ENCODE data around the gene LOXL3. TPM values are rescaled to one million over a fixed set of nuclear protein-coding genes. Genes with fewer than 3 reads are reported as not detected.

Gene LOXL3
- total and polyA plus RNA-seq, 2 experiments from 2014 or later = 11.2 to 13.6 TPM

GRCh38 chr2:74537140-74537539 is 16.6 kb downstream of the LOXL3 start:
- H3K36me3 ChIP-seq (replicated peaks; ENCODE audit: insufficient read depth, low read depth) = no peaks in the 10 kb centered on the region
- H4K20me1 ChIP-seq (ENCODE audit: insufficient read depth, poor library complexity, severe bottlenecking) = no peaks in the 10 kb centered on the region
- H3K4me2 ChIP-seq = no peak overlapping the region
- no peak overlapping the region for H2AFZ ChIP-seq
- WGBS (ENCODE audit: low lambda C conversion rate, missing lambda C conversion rate) = 89% methylated on average over 4 of the region's 4 CpGs
- no peak overlapping the region for H3K27ac ChIP-seq
- no peaks in the 10 kb centered on the region for H3K79me2 ChIP-seq
- H3K4me1 ChIP-seq (ENCODE audit: insufficient read depth) = no peaks in the 10 kb centered on the region
- no peaks in the 10 kb centered on the region for H3K9me2 ChIP-seq (replicated peaks; ENCODE audit: insufficient read depth)
- H3K9me3 ChIP-seq (ENCODE audit: low read depth) = no peaks in the 10 kb centered on the region
- TF ChIP-seq EZH2phosphoT487 (IDR thresholded peaks at IDR 0.05; ENCODE audit: low read depth, severe bottlenecking, unreplicated experiment) (no peak), CTCF (IDR thresholded peaks at IDR 0.05; ENCODE audit: poor library complexity) (no peak), EZH2 (IDR thresholded peaks at IDR 0.05; ENCODE audit: borderline replicate concordance) (no peak)
- no peak for DNase-seq (ENCODE audit: low spot score)
- H3K4me3 ChIP-seq = no peak overlapping the region
- no peaks in the 10 kb centered on the region for H3K27me3 ChIP-seq

- Histone ChIP-seq H4K20me1 (ENCODE audit: insufficient read depth, poor library complexity, severe bottlenecking) (no peaks in the 10 kb centered on the region), H3K9me3 (ENCODE audit: low read depth) (no peaks in the 10 kb centered on the region), H3K9me2 (replicated peaks; ENCODE audit: insufficient read depth) (no peaks in the 10 kb centered on the region), H3K4me2 (no peak overlapping the region), H3K4me1 (ENCODE audit: insufficient read depth) (no peaks in the 10 kb centered on the region), H3K27ac (no peak overlapping the region), H3K27me3 (no peaks in the 10 kb centered on the region), H3K79me2 (peaks cover under 1% of the 10 kb centered on the region), H2AFZ (no peak overlapping the region), H3K36me3 (replicated peaks; ENCODE audit: insufficient read depth, low read depth) (no peaks in the 10 kb centered on the region), H3K4me3 (no peak overlapping the region)
- no peak for DNase-seq (ENCODE audit: low spot score)
- 90% methylated on average over 23 of the region's 23 CpGs for WGBS (ENCODE audit: low lambda C conversion rate, missing lambda C conversion rate)
- TF ChIP-seq EZH2 (IDR thresholded peaks at IDR 0.05; ENCODE audit: borderline replicate concordance) = no peak
- no peak for TF ChIP-seq CTCF (IDR thresholded peaks at IDR 0.05; ENCODE audit: poor library complexity)
- no peak for TF ChIP-seq EZH2phosphoT487 (IDR thresholded peaks at IDR 0.05; ENCODE audit: low read depth, severe bottlenecking, unreplicated experiment)
These were observed 17.4 kb downstream of the LOXL3 start for GRCh38 chr2:74536166-74536950.

GRCh38 chr2:74535440-74535965 is 18.2 kb downstream of the LOXL3 start:
- Histone ChIP-seq H3K79me2 (peaks cover 7% of the 10 kb centered on the region), H3K27me3 (no peaks in the 10 kb centered on the region), H4K20me1 (ENCODE audit: insufficient read depth, poor library complexity, severe bottlenecking) (no peaks in the 10 kb centered on the region), H2AFZ (no peak overlapping the region), H3K9me2 (replicated peaks; ENCODE audit: insufficient read depth) (no peaks in the 10 kb centered on the region), H3K36me3 (replicated peaks; ENCODE audit: insufficient read depth, low read depth) (no peaks in the 10 kb centered on the region), H3K4me3 (no peak overlapping the region), H3K4me1 (ENCODE audit: insufficient read depth) (no peaks in the 10 kb centered on the region), H3K9me3 (ENCODE audit: low read depth) (no peaks in the 10 kb centered on the region), H3K4me2 (no peak overlapping the region), H3K27ac (no peak overlapping the region)
- DNase-seq (ENCODE audit: low spot score) = no peak
- TF ChIP-seq CTCF (IDR thresholded peaks at IDR 0.05; ENCODE audit: poor library complexity) = no peak
- TF ChIP-seq EZH2phosphoT487 (IDR thresholded peaks at IDR 0.05; ENCODE audit: low read depth, severe bottlenecking, unreplicated experiment) = no peak
- WGBS (ENCODE audit: low lambda C conversion rate, missing lambda C conversion rate) = 97% methylated on average over 10 of the region's 10 CpGs

Data from hepatocyte (in vitro differentiated cells).